Measurements from ENCODE around the gene PCNX3.

DNA sequence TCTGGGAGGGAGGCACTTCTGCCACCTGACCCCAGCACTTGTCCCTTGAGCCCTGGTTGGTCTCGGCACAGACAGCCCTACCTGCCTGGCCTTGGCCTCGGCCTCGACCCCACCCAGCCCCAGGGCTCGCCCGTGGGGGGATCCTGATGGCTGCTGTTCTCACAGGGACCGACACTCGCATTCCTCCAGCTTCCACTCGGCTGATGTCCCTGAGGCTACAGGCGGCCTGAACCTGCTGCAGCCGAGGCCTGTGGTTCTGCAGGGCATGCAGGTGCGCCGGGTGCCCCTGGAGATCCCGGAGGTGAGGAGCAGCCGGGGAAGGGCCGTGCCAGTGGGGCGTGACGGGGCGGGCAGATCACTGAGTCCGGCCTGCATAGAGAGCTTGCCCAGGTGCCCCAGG lies 5.1 kb downstream of the PCNX3 start:
- TF ChIP-seq, protein P1, sequence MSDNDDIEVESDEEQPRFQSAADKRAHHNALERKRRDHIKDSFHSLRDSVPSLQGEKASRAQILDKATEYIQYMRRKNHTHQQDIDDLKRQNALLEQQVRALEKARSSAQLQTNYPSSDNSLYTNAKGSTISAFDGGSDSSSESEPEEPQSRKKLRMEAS (IDR thresholded peaks at IDR 0.05), result no peak
- TF ChIP-seq, protein P2, sequence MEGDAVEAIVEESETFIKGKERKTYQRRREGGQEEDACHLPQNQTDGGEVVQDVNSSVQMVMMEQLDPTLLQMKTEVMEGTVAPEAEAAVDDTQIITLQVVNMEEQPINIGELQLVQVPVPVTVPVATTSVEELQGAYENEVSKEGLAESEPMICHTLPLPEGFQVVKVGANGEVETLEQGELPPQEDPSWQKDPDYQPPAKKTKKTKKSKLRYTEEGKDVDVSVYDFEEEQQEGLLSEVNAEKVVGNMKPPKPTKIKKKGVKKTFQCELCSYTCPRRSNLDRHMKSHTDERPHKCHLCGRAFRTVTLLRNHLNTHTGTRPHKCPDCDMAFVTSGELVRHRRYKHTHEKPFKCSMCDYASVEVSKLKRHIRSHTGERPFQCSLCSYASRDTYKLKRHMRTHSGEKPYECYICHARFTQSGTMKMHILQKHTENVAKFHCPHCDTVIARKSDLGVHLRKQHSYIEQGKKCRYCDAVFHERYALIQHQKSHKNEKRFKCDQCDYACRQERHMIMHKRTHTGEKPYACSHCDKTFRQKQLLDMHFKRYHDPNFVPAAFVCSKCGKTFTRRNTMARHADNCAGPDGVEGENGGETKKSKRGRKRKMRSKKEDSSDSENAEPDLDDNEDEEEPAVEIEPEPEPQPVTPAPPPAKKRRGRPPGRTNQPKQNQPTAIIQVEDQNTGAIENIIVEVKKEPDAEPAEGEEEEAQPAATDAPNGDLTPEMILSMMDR (IDR thresholded peaks at IDR 0.05 in 2 of 3, conservative IDR thresholded peaks at IDR 0.05 in 1 of 3; ENCODE audit: borderline replicate concordance in 1 of 3, insufficient read depth in 1 of 3, low read depth in 2 of 3, low read length in 2 of 3), result no peak
- TF ChIP-seq POLR2AphosphoS5 (IDR thresholded peaks at IDR 0.05; ENCODE audit: low read depth, low read length) (no peak), FOSL1 (IDR thresholded peaks at IDR 0.05; ENCODE audit: low read depth) (no peak), CEBPB (IDR thresholded peaks at IDR 0.05; ENCODE audit: low read depth) (no peak), EZH2phosphoT487 (IDR thresholded peaks at IDR 0.05; ENCODE audit: borderline replicate concordance) (no peak), SRF (IDR thresholded peaks at IDR 0.05; ENCODE audit: low read depth) (no peak), YY1 (IDR thresholded peaks at IDR 0.05; ENCODE audit: extremely low read depth, insufficient replicate concordance, low read depth, low read length) (no peak), POLR2A (IDR thresholded peaks at IDR 0.05; ENCODE audit: borderline replicate concordance, extremely low read depth, insufficient read depth, insufficient read length) (no peak), EZH2 (IDR thresholded peaks at IDR 0.05) (no peak), RAD21 (IDR thresholded peaks at IDR 0.05; ENCODE audit: low read depth) (no peak), JUND (IDR thresholded peaks at IDR 0.05) (no peak), ZNF274 (IDR thresholded peaks at IDR 0.05; ENCODE audit: low read depth, low read length) (no peak)
- TF ChIP-seq, protein P3, sequence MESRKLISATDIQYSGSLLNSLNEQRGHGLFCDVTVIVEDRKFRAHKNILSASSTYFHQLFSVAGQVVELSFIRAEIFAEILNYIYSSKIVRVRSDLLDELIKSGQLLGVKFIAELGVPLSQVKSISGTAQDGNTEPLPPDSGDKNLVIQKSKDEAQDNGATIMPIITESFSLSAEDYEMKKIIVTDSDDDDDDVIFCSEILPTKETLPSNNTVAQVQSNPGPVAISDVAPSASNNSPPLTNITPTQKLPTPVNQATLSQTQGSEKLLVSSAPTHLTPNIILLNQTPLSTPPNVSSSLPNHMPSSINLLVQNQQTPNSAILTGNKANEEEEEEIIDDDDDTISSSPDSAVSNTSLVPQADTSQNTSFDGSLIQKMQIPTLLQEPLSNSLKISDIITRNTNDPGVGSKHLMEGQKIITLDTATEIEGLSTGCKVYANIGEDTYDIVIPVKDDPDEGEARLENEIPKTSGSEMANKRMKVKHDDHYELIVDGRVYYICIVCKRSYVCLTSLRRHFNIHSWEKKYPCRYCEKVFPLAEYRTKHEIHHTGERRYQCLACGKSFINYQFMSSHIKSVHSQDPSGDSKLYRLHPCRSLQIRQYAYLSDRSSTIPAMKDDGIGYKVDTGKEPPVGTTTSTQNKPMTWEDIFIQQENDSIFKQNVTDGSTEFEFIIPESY (IDR thresholded peaks at IDR 0.05; ENCODE audit: extremely low read depth, insufficient replicate concordance, low read length), result no peak

Measured in HCT116 (cell line).